ENCODE measurements around the gene ARHGEF19. TPM values are rescaled to one million over a fixed set of nuclear protein-coding genes. Genes with fewer than 3 reads are reported as not detected.

Gene ARHGEF19
- 10 to 100 TPM; 14.8 to 17.5 TPM for total RNA-seq
- 10.2 TPM for polyA plus RNA-seq (2013, experiment 1 of 2)
- 10.8 TPM for polyA plus RNA-seq (2013, experiment 2 of 2)
- long read RNA-seq, experiment 1, partial matches to known transcripts, result 7 of 12 reads
- long read RNA-seq, experiment 1, other reads (novel, unspliced or antisense), result 4 of 12 reads
- long read RNA-seq, experiment 2, transcript ARHGEF19-201 (16 exons, 3,029 nt), result major isoform, 6 of 28 reads
- long read RNA-seq, experiment 2, partial matches to known transcripts, result 15 of 28 reads
- long read RNA-seq, experiment 2, other reads (novel, unspliced or antisense), result 7 of 28 reads
- long read RNA-seq, experiment 3, partial matches to known transcripts, result 27 of 35 reads
- long read RNA-seq, experiment 3, other reads (novel, unspliced or antisense), result 8 of 35 reads
- long read RNA-seq, experiment 4, partial matches to known transcripts, result 7 of 8 reads
- long read RNA-seq, experiment 4, other reads (novel, unspliced or antisense), result 1 of 8 reads

DNA sequence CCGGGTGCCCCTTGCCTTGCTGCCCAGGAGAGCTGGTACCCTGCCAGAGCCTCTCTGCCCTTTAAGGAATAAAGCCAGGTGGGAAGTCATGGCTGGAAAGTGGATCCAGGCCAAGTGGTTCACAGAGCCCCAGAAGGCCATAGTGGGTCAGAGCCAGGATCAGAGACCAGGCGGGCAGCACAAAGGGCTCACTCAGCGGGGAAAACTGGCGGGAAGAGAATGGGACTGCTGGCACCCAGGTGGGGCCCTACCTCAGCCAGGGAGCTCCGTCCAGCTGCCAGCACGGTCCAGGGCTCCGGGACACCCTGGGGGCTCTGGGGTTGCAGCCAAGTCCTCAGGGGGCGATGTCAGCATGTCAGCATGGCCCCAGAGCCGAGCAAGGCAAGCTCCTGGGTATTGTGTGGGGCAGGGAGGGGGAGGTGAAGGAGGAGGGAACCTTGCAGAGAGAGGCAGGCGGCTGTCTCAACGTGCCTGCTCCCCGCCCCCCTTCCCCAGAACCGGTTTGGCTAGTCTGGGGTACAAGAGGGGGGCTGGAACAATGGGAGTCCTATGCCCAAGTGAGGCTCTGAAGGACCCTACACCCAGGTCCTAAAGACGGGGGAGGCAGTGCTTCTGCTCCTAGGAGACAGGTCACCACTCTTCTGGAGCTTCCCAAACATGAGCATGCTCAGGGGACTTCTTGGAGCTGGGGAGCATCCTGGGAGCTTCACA is at the start of gene ARHGEF19:
TSS of gene ARHGEF19 (minus strand) at position 402 of the 711 bp plus-strand sequence. CDS start 3,598 bp downstream, outside the sequence.
- no peaks in the 10 kb centered on the region for H3K9me3 ChIP-seq (ENCODE audit: control insufficient read depth, low read length)
- TF ChIP-seq, protein P1, sequence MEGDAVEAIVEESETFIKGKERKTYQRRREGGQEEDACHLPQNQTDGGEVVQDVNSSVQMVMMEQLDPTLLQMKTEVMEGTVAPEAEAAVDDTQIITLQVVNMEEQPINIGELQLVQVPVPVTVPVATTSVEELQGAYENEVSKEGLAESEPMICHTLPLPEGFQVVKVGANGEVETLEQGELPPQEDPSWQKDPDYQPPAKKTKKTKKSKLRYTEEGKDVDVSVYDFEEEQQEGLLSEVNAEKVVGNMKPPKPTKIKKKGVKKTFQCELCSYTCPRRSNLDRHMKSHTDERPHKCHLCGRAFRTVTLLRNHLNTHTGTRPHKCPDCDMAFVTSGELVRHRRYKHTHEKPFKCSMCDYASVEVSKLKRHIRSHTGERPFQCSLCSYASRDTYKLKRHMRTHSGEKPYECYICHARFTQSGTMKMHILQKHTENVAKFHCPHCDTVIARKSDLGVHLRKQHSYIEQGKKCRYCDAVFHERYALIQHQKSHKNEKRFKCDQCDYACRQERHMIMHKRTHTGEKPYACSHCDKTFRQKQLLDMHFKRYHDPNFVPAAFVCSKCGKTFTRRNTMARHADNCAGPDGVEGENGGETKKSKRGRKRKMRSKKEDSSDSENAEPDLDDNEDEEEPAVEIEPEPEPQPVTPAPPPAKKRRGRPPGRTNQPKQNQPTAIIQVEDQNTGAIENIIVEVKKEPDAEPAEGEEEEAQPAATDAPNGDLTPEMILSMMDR (conservative IDR thresholded peaks at IDR 0.05), result no peak
- H3K27ac Mint-ChIP-seq, result no peak within 1 kb of the TSS
- whole genome bisulfite sequencing, 2 experiments (ENCODE audit: insufficient coverage in 1 of 2, insufficient read length in 1 of 2), result 56 to 61% methylated on average over 8 to 14 of the region's 14 CpGs
- no peaks in the 10 kb centered on the region for H3K4me1 ChIP-seq (ENCODE audit: control insufficient read depth, insufficient read depth, low read length)
- H3K36me3 Mint-ChIP-seq (ENCODE audit: low read depth), result no peaks in the 10 kb centered on the region
- H3K27me3 ChIP-seq (ENCODE audit: control insufficient read depth, insufficient read depth, low read length, poor library complexity, severe bottlenecking), result peaks cover 13% of the 10 kb centered on the region
- H3K4me1 Mint-ChIP-seq, result peaks cover 15% of the 10 kb centered on the region
- peak; percentile 91 for DNase-seq
- H3K27me3 Mint-ChIP-seq (ENCODE audit: insufficient read depth), result peaks cover 14% of the 10 kb centered on the region
- peak within 1 kb of the TSS; percentile 49 for H3K4me3 Mint-ChIP-seq
- H3K4me3 ChIP-seq (ENCODE audit: low read length), result no peak within 1 kb of the TSS
- H3K36me3 ChIP-seq (ENCODE audit: control insufficient read depth, insufficient read depth, low read length), result no peaks in the 10 kb centered on the region
- H3K9me3 Mint-ChIP-seq, result no peaks in the 10 kb centered on the region
- H3K27ac ChIP-seq (ENCODE audit: low read depth, low read length), result no peak within 1 kb of the TSS
- H3K9ac ChIP-seq (ENCODE audit: extremely low read depth, low read length, poor library complexity, severe bottlenecking), result no peak within 1 kb of the TSS

DNA sequence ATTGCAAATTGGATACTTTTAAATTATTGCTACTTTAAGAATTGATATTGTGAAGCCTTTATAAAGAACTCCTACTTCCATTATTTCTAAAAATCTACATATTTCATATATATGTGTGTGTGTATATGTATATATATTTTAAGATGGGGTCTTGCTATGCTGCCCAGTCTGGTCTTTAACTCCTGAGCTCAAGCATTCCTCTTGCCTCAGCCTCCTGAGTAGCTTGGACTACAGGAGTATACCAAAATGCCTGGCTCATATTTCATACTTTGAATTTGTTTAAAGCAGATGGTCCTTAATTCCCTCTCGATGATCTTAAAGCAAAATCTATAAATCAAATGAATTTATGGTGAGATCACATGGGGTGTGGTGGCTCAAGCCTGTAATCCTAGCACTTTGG is 49.6 kb upstream of the ARHGEF19 start:
- H3K4me1 ChIP-seq (ENCODE audit: control insufficient read depth, insufficient read depth, low read length), result peaks cover 3% of the 10 kb centered on the region
- Mint-ChIP-seq H3K27ac (no peak overlapping the region), H3K9me3 (no peaks in the 10 kb centered on the region), H3K4me3 (no peak overlapping the region), H3K27me3 (ENCODE audit: insufficient read depth) (no peaks in the 10 kb centered on the region), H3K4me1 (peaks cover 7% of the 10 kb centered on the region), H3K36me3 (ENCODE audit: low read depth) (peaks cover 2% of the 10 kb centered on the region)
- no peak overlapping the region for H3K9ac ChIP-seq (ENCODE audit: extremely low read depth, low read length, poor library complexity, severe bottlenecking)
- H3K9me3 ChIP-seq (ENCODE audit: control insufficient read depth, low read length), result no peaks in the 10 kb centered on the region
- H3K27ac ChIP-seq (ENCODE audit: low read depth, low read length), result no peak overlapping the region
- no peak for DNase-seq
- H3K27me3 ChIP-seq (ENCODE audit: control insufficient read depth, insufficient read depth, low read length, poor library complexity, severe bottlenecking), result no peaks in the 10 kb centered on the region
- 88% methylated on average over 1 of the region's 1 CpG; no CpG with 5 or more reads in 1 of the 2 experiments for WGBS, 2 experiments (ENCODE audit: insufficient coverage in 1 of 2, insufficient read length in 1 of 2)
- TF ChIP-seq, protein P1 (conservative IDR thresholded peaks at IDR 0.05), result no peak
- no peak overlapping the region for H3K4me3 ChIP-seq (ENCODE audit: low read length)
- H3K36me3 ChIP-seq (ENCODE audit: control insufficient read depth, insufficient read depth, low read length), result no peaks in the 10 kb centered on the region

DNA sequence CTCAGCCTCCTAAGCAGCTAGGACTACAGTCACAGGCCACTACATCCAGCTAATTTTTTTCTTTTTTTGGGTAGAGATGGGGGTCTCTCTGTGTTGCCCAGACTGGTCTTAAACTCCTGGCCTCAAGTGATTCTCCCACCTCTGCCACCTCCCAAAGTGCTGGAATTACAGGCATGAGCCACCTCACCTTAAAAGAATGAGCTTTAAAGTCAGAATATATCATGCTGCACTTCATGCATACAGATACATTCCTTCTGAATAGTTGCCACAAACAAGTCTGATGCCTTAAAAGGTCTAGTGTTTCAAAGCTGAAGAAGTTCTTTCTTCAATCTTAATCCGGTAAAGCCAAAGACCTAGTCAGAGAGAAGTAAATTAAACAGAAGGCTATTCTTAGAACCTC is 48.4 kb upstream of the ARHGEF19 start:
- Histone ChIP-seq H3K27me3 (ENCODE audit: control insufficient read depth, insufficient read depth, low read length, poor library complexity, severe bottlenecking) (no peaks in the 10 kb centered on the region), H3K27ac (ENCODE audit: low read depth, low read length) (no peak overlapping the region), H3K36me3 (ENCODE audit: control insufficient read depth, insufficient read depth, low read length) (peaks cover 8% of the 10 kb centered on the region), H3K4me3 (ENCODE audit: low read length) (no peak overlapping the region), H3K4me1 (ENCODE audit: control insufficient read depth, insufficient read depth, low read length) (no peaks in the 10 kb centered on the region), H3K9ac (ENCODE audit: extremely low read depth, low read length, poor library complexity, severe bottlenecking) (no peak overlapping the region), H3K9me3 (ENCODE audit: control insufficient read depth, low read length) (no peaks in the 10 kb centered on the region)
- WGBS, 2 experiments (ENCODE audit: insufficient coverage in 1 of 2, insufficient read length in 1 of 2), result 87% methylated on average over 1 of the region's 1 CpG; no CpG with 5 or more reads in 1 of the 2 experiments
- H3K36me3 Mint-ChIP-seq (ENCODE audit: low read depth), result peaks cover 7% of the 10 kb centered on the region
- no peaks in the 10 kb centered on the region for H3K4me1 Mint-ChIP-seq
- TF ChIP-seq, protein P1 (conservative IDR thresholded peaks at IDR 0.05), result no peak
- no peak overlapping the region for H3K4me3 Mint-ChIP-seq
- no peaks in the 10 kb centered on the region for H3K9me3 Mint-ChIP-seq
- DNase-seq, result peak; percentile 59
- H3K27me3 Mint-ChIP-seq (ENCODE audit: insufficient read depth), result no peaks in the 10 kb centered on the region
- H3K27ac Mint-ChIP-seq, result no peak overlapping the region
